Mucosa of descending colon (tissue), 3 donors: ENCODE measurements around the gene NAB2. TPM values are rescaled to one million over a fixed set of nuclear protein-coding genes. Genes with fewer than 3 reads are reported as not detected.

Source experiments
- ATAC-seq: fragments of 200-7000 bp; cut with Tn5 transposase; one replicate; pipeline ENCODE4 v1.9.1; 2020; ENCODE audit warnings: mild to moderate bottlenecking, moderate library complexity
- DNase-seq, 3 donors: peaks; one replicate each; pipeline ENCODE4 v3.0.0-alpha.2; 2020
- H3K36me3 ChIP-seq: fragments of 200-600 bp; one replicate; pipeline ENCODE4 v1.8.0; 2021; ENCODE audit warnings: low read depth, mild to moderate bottlenecking
- H3K4me1 ChIP-seq: fragments of 200-600 bp; one replicate; pipeline ENCODE4 v1.8.0; 2021; ENCODE audit warnings: low read depth, mild to moderate bottlenecking
- H3K4me3 ChIP-seq: fragments of 200-600 bp; one replicate; pipeline ENCODE4 v1.8.0; 2021; ENCODE audit warnings: mild to moderate bottlenecking
- H3K9me3 ChIP-seq: fragments of 200-600 bp; one replicate; pipeline ENCODE4 v1.8.0; 2021; ENCODE audit warnings: mild to moderate bottlenecking
- CTCF ChIP-seq: fragments of 200-600 bp; IDR thresholded peaks from one replicate; pipeline ENCODE4 v1.8.0; 2022; ENCODE audit warnings: antibody characterized with exemption, mild to moderate bottlenecking
- intact Hi-C, 2 donors: fragments of 100-400 bp; cut with DNase I in 1 of 2; cut with micrococcal nuclease in 1 of 2; formaldehyde crosslinking; loops; one replicate each; pipeline versions ENCODE4 v1.11.0 to v1.11.1; 2022; cut with DNase I, micrococcal nuclease
- total RNA-seq, 3 donors: library from RNA; stranded (reverse); fragmentation: NEBNext Ultra II Directional in 2 of 3; extraction: Animal tissue kit (Norgen Biotek cat#: 25700) in 2 of 3; gene quantifications; one replicate each; pipeline versions ENCODE4 v1.2.1 to v1.2.4, GENCODE V29; 2021 to 2023
- donor health status: DM: no; HTN: no; CAD: no; lungs with moderate emphysema.
- donor health status: DM: no; HTN: no; CAD: no.
- donor health status: DM: no; HTN: yes; CAD: no.

NAB2 gene
- total RNA-seq, 3 donors from 2014 or later = 2.6 to 29.3 (median 3.9) TPM

DNA sequence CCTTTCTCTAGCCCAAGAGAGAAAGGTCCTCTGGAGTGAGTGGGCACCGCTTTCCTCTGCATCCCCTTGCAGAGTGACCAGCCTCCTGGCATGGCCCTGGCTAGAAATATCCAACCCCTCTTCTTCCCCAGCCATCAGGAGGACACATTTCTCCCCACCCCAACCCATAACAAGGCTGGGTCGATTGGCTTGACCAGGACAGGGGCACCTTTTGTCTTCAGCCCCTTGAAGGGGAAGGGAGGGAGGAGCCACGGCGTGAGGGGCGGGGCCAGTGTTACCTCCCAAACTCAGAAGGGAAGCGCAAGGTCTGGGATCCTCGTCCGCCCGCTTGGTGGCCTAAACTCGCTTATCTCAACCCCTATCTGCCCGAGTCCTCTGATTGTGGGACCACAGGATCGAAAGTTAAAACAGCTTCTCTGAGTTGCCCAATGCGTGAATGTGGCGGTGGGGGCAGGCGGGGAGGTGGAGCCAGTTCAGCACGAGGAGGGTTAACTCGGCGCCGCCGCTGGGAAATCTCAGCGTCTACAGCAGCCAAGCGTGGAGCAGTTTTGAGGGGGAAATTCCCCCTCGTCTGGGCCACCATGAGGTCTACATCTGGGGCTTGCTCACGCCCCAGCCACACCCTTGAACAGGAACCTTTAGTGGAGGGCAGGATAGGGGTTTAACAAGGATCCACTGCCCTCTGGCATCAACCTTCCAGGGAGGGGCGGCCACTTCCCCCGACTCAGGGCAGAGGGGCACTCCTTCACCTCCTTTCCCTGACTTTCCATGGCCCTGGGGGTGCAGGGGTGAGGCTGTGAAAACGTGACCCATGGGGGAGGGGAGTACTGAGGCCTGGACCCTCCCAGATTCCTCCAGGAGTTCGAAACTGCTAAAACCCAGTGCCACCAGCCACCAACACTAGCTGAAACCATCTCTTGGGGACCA is 21.5 kb downstream of the NAB2 start:
- intact Hi-C loops = loop anchor here (5.0 to 10.0 kb wide), 2 partner anchors 43 to 46 kb away; no protein-coding TSS in a partner anchor
- ATAC-seq (peak; percentile 21), DNase-seq (peak; percentile 85 to 89 (median 88))
- Histone ChIP-seq H3K9me3 (no peaks in the 10 kb centered on the region), H3K4me3 (peak overlapping the region; percentile 48), H3K36me3 (no peaks in the 10 kb centered on the region), H3K4me1 (peaks cover 14% of the 10 kb centered on the region)
- no peak for TF ChIP-seq CTCF

- intact Hi-C loops = loop anchor here (5.0 to 10.0 kb wide), 2 partner anchors 44 to 46 kb away; no protein-coding TSS in a partner anchor
- peaks cover 14% of the 10 kb centered on the region for H3K4me1 ChIP-seq
- no peak for TF ChIP-seq CTCF
- no peaks in the 10 kb centered on the region for H3K9me3 ChIP-seq
- H3K4me3 ChIP-seq = peak within 1 kb of the TSS; percentile 48
- DNase-seq (peak; percentile 86 to 93 (median 93)), ATAC-seq (peak; percentile 83)
- H3K36me3 ChIP-seq = no peaks in the 10 kb centered on the region
Observed at GRCh38 chr12:57111031-57111734, 22.3 kb downstream of the NAB2 start, which contains the start of gene STAT6. TSS of gene STAT6 (minus strand) at chr12:57111362. CDS start at chr12:57108278, 3,084 bp downstream.

DNA sequence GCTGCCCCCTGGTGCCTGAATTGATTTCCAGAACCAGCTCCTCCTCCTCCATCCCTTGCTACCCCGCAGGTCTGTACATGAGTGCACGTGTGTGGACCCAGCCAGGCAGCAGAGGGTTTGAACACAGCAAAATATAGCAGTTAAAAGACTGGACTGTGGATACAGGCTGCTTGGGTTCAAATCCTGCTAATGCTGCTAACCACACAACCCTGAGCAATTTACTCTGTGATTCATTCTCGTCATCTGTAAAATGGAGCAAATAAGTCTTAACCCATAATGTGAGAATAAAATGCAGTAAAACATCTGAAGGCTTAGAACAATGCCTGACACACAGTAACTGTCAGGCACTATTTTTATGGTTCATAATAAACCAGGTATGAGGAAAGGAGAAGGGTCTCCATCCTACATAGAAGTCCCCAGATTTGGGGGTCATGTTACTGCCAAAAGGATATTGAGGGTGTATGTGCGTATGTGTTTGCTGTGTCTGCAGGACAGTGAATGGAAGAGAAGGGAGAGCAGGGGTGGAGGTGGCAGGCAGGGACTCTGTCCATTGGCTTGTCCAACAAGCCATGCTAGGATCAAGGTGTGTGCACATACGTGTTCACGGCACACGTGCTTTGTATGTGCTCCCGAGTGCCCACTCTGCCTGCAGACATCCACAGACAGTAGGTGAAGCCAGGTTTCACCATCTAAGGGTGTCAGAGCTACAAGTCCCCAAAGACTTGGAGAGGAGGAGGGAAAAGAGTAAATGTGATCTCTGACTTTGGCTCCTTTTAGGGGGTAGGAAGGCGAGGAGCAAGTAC is 23.8 kb downstream of the NAB2 start:
- Histone ChIP-seq H3K9me3 (no peaks in the 10 kb centered on the region), H3K36me3 (no peaks in the 10 kb centered on the region), H3K4me3 (no peak overlapping the region), H3K4me1 (peaks cover 14% of the 10 kb centered on the region)
- DNase-seq = peak in 2 of 3 donors; percentile 23 to 95
- intact Hi-C loops = loop anchor here (5.0 to 10.0 kb wide), 2 partner anchors 45 to 48 kb away; no protein-coding TSS in a partner anchor
- peak; percentile 68 for ATAC-seq
- TF ChIP-seq CTCF = peak; percentile 50

DNA sequence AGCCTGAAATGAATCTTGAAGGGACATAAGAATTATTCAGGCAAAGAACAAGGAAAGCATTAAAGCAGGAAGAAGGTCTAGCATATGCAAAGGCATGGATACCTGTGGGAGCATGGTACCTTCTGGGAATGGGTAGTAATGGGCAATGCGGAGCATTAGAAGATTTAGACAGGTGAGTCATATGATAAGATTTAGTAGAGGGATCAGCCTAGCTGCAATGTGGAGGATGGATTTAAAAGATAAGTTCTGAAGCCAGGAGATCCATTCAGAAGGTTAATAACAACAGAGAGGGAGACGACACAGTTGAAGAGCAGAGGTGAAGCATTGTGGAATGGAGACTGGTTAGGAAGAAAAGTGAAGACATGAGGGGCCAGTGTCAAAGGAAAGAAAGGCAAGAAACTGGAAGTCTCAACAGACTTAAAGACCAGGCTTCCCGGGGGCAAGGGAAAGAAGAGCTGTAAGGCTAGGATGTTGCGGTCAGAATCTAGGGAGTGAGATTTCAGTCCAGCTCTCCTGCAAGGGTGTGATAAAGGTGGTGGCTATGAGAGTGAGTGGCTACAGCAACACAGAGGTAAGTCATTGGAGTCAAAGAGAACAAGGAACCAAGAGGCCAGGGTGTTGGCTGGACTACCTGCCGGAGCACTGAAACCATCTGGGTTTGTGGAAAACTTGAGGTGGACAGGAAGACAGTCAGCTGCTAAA is 27.8 kb downstream of the NAB2 start:
- intact Hi-C loops = loop anchor here in 1 of 2 donors (10.0 kb wide), 1 partner anchor 52 kb away; no protein-coding TSS in a partner anchor
- no peak for ATAC-seq
- DNase-seq = no peak
- Histone ChIP-seq H3K36me3 (no peaks in the 10 kb centered on the region), H3K4me3 (no peak overlapping the region), H3K9me3 (no peaks in the 10 kb centered on the region), H3K4me1 (peaks cover 3% of the 10 kb centered on the region)
- no peak for TF ChIP-seq CTCF
